B cell (primary cell): ENCODE data around the gene C11orf86.

Experiments used
- CTCF ChIP-seq: fragments of 200-600 bp; IDR thresholded peaks from one replicate; pipeline ENCODE4 v1.8.0; 2022; ENCODE audit warnings: antibody characterized with exemption, mild to moderate bottlenecking
- EZH2 ChIP-seq: IDR thresholded peaks from 2 replicates; pipeline ENCODE4 v1.6.1; 2012; ENCODE audit warnings: borderline replicate concordance, low read depth, mild to moderate bottlenecking, moderate library complexity, low read length; ENCODE audit not compliant: insufficient read depth, poor library complexity, severe bottlenecking

- TF ChIP-seq CTCF (no peak), EZH2 (no peak)
These were observed 31.2 kb downstream of the C11orf86 start for GRCh38 chr11:67006029-67006884.
